ENCODE measurements around the gene MRGPRF. TPM values are rescaled to one million over a fixed set of nuclear protein-coding genes. Genes with fewer than 3 reads are reported as not detected.

MRGPRF gene
- total and polyA plus RNA-seq, 2 of the 8 experiments (the other 6 are each of a cell fraction or from before 2014, with no cell fraction given), result 7.5 to 11.0 TPM

GRCh38 chr11:69024509-69024908 lies 11.5 kb upstream of the MRGPRF start:
- no peak for DNase-seq (ENCODE audit: low read depth in 1 of 2, low spot score in 2 of 2)
- Histone ChIP-seq H3K36me3 (ENCODE audit: control insufficient read depth in 2 of 4, insufficient read depth in 4 of 4, low read length in 3 of 4) (no peaks in the 10 kb centered on the region), H2BK12ac (ENCODE audit: low read depth, low read length) (no peak overlapping the region), H3K79me2 (ENCODE audit: control insufficient read depth in 1 of 2, insufficient read depth in 2 of 2, low read length in 2 of 2) (no peaks in the 10 kb centered on the region), H3K9ac (replicated peaks in 1 of 4; ENCODE audit: extremely low read depth in 1 of 4, low read depth in 3 of 4, low read length in 3 of 4) (no peak overlapping the region), H3K4me3 (ENCODE audit: extremely low read depth in 1 of 4, insufficient read depth in 2 of 4, low read depth in 3 of 4, low read length in 4 of 4) (no peak overlapping the region), H3K23me2 (ENCODE audit: low read depth, low read length) (no peaks in the 10 kb centered on the region), H2AFZ (ENCODE audit: low read length) (no peak overlapping the region), H3K56ac (replicated peaks; ENCODE audit: insufficient read length, low read depth, low read length) (no peak overlapping the region), H3K18ac (ENCODE audit: extremely low read depth, low read length) (no peak overlapping the region), H3K27me3 (replicated peaks in 1 of 4; ENCODE audit: control insufficient read depth in 3 of 4, extremely low read depth in 1 of 4, insufficient read depth in 3 of 4, low read length in 3 of 4) (no peaks in the 10 kb centered on the region), H3K4me1 (replicated peaks in 1 of 4; ENCODE audit: control insufficient read depth in 3 of 4, insufficient read depth in 4 of 4, low read length in 3 of 4) (no peaks in the 10 kb centered on the region), H4K91ac (replicated peaks; ENCODE audit: insufficient read length, low read length) (no peak overlapping the region), H3K4ac (replicated peaks; ENCODE audit: insufficient read length, low read depth, low read length) (no peak overlapping the region), H4K8ac (ENCODE audit: extremely low read depth, insufficient read depth, low read length) (no peak overlapping the region; the same call in 1 of the 2 replicates), H3K79me1 (ENCODE audit: low read depth, low read length) (no peaks in the 10 kb centered on the region), H2BK20ac (ENCODE audit: low read length) (no peak overlapping the region), H4K5ac (ENCODE audit: insufficient read length, low read depth, low read length) (no peak overlapping the region), H3K23ac (ENCODE audit: insufficient read length) (no peak overlapping the region), H2BK120ac (replicated peaks; ENCODE audit: low read depth, low read length) (no peak overlapping the region), H2AK5ac (ENCODE audit: low read depth, low read length) (no peak overlapping the region), H2BK15ac (ENCODE audit: low read length) (no peak overlapping the region), H3K14ac (ENCODE audit: insufficient read length) (no peak overlapping the region), H4K20me1 (replicated peaks in 1 of 2; ENCODE audit: control insufficient read depth in 1 of 2, insufficient read depth in 2 of 2, low read length in 2 of 2) (no peaks in the 10 kb centered on the region), H2BK5ac (ENCODE audit: low read depth, low read length) (no peak overlapping the region), H3K4me2 (ENCODE audit: insufficient read depth in 1 of 2, low read depth in 2 of 2, low read length in 2 of 2) (no peak overlapping the region), H3K27ac (ENCODE audit: low read depth, low read length) (no peak overlapping the region), H3K9me3 (ENCODE audit: insufficient read depth in 2 of 2, low read depth in 1 of 2, low read length in 1 of 2) (no peaks in the 10 kb centered on the region)
- ChIA-PET CTCF (ENCODE audit: partially characterized antibody) (interaction anchor here (0.6 to 1.2 kb wide), 2 partner anchors 14 to 20 kb away, joined by 3 read pairs; no protein-coding TSS in a partner anchor), POLR2A (ENCODE audit: partially characterized antibody) (no interaction called here)
- 87% methylated on average over 6 of the region's 6 CpGs; no CpG with 5 or more reads in 1 of the 2 experiments for WGBS, 2 experiments (ENCODE audit: extremely low coverage in 1 of 2, insufficient coverage in 1 of 2, insufficient read length in 1 of 2, insufficient replicate concordance in 2 of 2, low coverage in 1 of 2, low lambda C conversion rate in 2 of 2, missing lambda C conversion rate in 1 of 2)
- no peak for TF ChIP-seq SAP30 (IDR thresholded peaks at IDR 0.05; ENCODE audit: insufficient read depth, insufficient replicate concordance, low read length)
- no peak for FAIRE-seq

Data from H1 (cell line).